Ovary (tissue), 9 donors: ENCODE results near the gene XYLT1. TPM values are rescaled to one million over a fixed set of nuclear protein-coding genes. Genes with fewer than 3 reads are reported as not detected.

ENCODE experiments used
- DNase-seq, 5 donors: peaks; one replicate each; pipeline ENCODE4 v3.0.0-alpha.2; 2019 to 2020
- H3K27ac ChIP-seq, 2 donors: fragments of 200-600 bp; one replicate each; pipeline versions ENCODE4 v1.5.1 to v1.8.0; 2019 to 2022
- H3K27me3 ChIP-seq: fragments of 200-600 bp; one replicate; pipeline ENCODE4 v1.8.0; 2022
- H3K36me3 ChIP-seq: fragments of 200-600 bp; sonication (generic); one replicate; pipeline ENCODE4 v1.5.1; 2019
- H3K4me1 ChIP-seq: one replicate; pipeline ENCODE4 v1.8.1; 2013; ENCODE audit warnings: mild to moderate bottlenecking, moderate library complexity; ENCODE audit not compliant: insufficient read depth
- H3K4me3 ChIP-seq: fragments of 200-600 bp; sonication (generic); one replicate; pipeline ENCODE4 v1.5.1; 2017
- H3K9me3 ChIP-seq, 2 donors: fragments of 200-600 bp in 1 of 2; sonication (generic) in 1 of 2; one replicate each; pipeline versions ENCODE4 v1.5.1 to v1.8.1; 2013 to 2019; ENCODE audit warnings: mild to moderate bottlenecking in 1 of 2, moderate library complexity in 1 of 2
- CTCF ChIP-seq, 3 donors: fragments of 450-650 bp in 2 of 3; fragments of 200-600 bp in 1 of 3; IDR thresholded peaks; one replicate each; pipeline versions ENCODE4 v1.5.1 to v1.8.0; 2016 to 2022; ENCODE audit warnings: antibody characterized with exemption in 3 of 3, mild to moderate bottlenecking in 1 of 3
- EP300 ChIP-seq: sonication (generic); formaldehyde crosslinking; IDR thresholded peaks from one replicate; pipeline ENCODE4 v1.6.1; 2017; ENCODE audit warnings: antibody characterized with exemption
- POLR2A ChIP-seq: fragments of 450-650 bp; IDR thresholded peaks from one replicate; pipeline ENCODE4 v1.6.1; 2017; ENCODE audit warnings: antibody characterized with exemption, mild to moderate bottlenecking, moderate library complexity
- WGBS, 3 donors: extraction: QIAGEN DNeasy Blood & Tissue Kit in 1 of 3; methylation state at CpG; one replicate each; pipeline versions ENCODE4 v1.1.5 to v1.1.7; 2013 to 2017; 5-methylcytosine and 5-hydroxymethylcytosine counted together
- intact Hi-C, 4 donors: fragments of 100-400 bp; cut with DNase I; formaldehyde crosslinking; loops; one replicate each; pipeline versions ENCODE4 v1.11.0 to v1.15.1; 2022 to 2023
- polyA plus RNA-seq, 2 donors: library from polyadenylated mRNA; stranded (reverse); fragments of 200-250 nt in 1 of 2; fragments of 350-450 nt in 1 of 2; fragmentation: Illumina TruSeq in 1 of 2; extraction: RNeasy Lipid Tissue Mini Kit (QIAGEN cat#74804) in 1 of 2; gene quantifications; one replicate each; pipeline ENCODE4 v1.2.3, GENCODE V29; 2013 to 2014
- total RNA-seq, 7 donors: library from RNA; depleted of rRNA in 2 of 7; stranded (reverse); fragments of >200 nt in 2 of 7; fragmentation: NEBNext Ultra II Directional in 3 of 7; extraction: Animal tissue kit (Norgen Biotek cat#: 25700) in 3 of 7; gene quantifications; one replicate each; pipeline versions ENCODE4 v1.1.0 to v1.2.4, GENCODE V29; 2016 to 2023
- donor health status: DM: no; HTN: no; CAD: no; lungs with moderate emphysema.
- donor health status: DM: no; HTN: no; CAD: no.
- donor health status: Bipolar disorder and iron deficiency.
- donor health status: DM: yes; HTN: yes; CAD: no.
- donor health status: DM: no; HTN: no; CAD: no.
- donor health status: DM: yes; HTN: yes; CAD: no.

Gene XYLT1
- total and polyA plus RNA-seq, 9 donors: 3.2 to 38.0 (median 17.3) TPM

DNA sequence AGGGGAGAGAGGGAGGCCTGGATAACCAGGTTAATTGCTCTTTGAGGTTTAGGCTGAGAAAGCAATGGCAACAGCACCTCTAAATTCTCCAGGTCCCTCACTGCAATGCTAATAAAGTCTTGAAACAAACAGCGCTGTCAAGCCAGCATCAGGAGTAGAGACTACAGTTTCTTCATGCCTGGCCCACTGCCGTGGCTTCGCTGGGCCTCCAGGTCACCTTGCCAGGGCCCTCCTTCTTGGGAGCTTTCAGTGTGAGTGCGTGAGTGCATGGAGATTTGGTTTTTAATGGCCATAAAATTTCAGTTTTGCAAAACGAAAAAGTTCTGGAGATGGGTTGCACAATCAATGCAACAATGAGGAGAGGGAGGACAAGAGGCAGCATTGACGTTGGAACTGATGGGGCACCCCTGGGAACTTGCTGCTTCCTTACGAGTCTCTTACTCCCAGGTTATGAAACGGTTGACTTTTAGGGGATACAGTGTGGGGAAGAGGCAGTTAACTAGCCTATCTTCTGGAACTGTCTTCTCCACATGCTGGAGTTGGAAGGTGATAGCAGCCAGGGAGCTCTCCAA is 229.4 kb downstream of the XYLT1 start:
- Histone ChIP-seq H3K4me3 (no peak overlapping the region), H3K36me3 (no peaks in the 10 kb centered on the region), H3K27ac (no peak overlapping the region), H3K4me1 (no peaks in the 10 kb centered on the region), H3K9me3 (no peaks in the 10 kb centered on the region), H3K27me3 (no peaks in the 10 kb centered on the region)
- no peak for DNase-seq
- WGBS, 3 donors: 87 to 91% (median 91%) methylated on average over 8 of the region's 8 CpGs
- intact Hi-C loops: no loop called here
- TF ChIP-seq EP300 (no peak), CTCF (IDR thresholded peaks at IDR 0.05) (no peak), POLR2A (no peak)

- H3K4me1 ChIP-seq: no peaks in the 10 kb centered on the region
- no peaks in the 10 kb centered on the region for H3K27me3 ChIP-seq
- no peak overlapping the region for H3K27ac ChIP-seq
- intact Hi-C loops: no loop called here
- H3K4me3 ChIP-seq: no peak overlapping the region
- TF ChIP-seq EP300 (no peak), POLR2A (no peak), CTCF (IDR thresholded peaks at IDR 0.05) (no peak)
- no peaks in the 10 kb centered on the region for H3K36me3 ChIP-seq
- WGBS, 3 donors: 91 to 95% (median 93%) methylated on average over 8 of the region's 8 CpGs
- DNase-seq: no peak
- H3K9me3 ChIP-seq: no peaks in the 10 kb centered on the region
Observed at GRCh38 chr16:17238285-17239028, 232.3 kb downstream of the XYLT1 start.

- WGBS, 3 donors: 87 to 92% (median 89%) methylated on average over 8 of the region's 8 CpGs
- H3K27ac ChIP-seq: no peak overlapping the region
- no peak overlapping the region for H3K4me3 ChIP-seq
Observed at GRCh38 chr16:17237350-17237944, 233.3 kb downstream of the XYLT1 start.

More at GRCh38 chr16:17237350-17237944, 233.3 kb downstream of the XYLT1 start:
- DNase-seq: no peak
- TF ChIP-seq POLR2A: no peak
- TF ChIP-seq CTCF (IDR thresholded peaks at IDR 0.05): no peak
- no peak for TF ChIP-seq EP300
- Histone ChIP-seq H3K36me3 (no peaks in the 10 kb centered on the region), H3K27me3 (no peaks in the 10 kb centered on the region), H3K4me1 (no peaks in the 10 kb centered on the region), H3K9me3 (no peaks in the 10 kb centered on the region)
- intact Hi-C loops: no loop called here
